ENCODE measurements around the gene GTF3C4.

Gene GTF3C4

GRCh38 chr9:132637351-132637750, 32.9 kb upstream of the GTF3C4 start:
- Histone ChIP-seq H3K4me2 (ENCODE audit: low read depth, low read length, poor library complexity, severe bottlenecking) (no peak overlapping the region), H3K27me3 (ENCODE audit: low read length) (no peaks in the 10 kb centered on the region), H3K9me2 (replicated peaks; ENCODE audit: insufficient read depth, low read length) (no peaks in the 10 kb centered on the region), H4K20me1 (ENCODE audit: low read depth, low read length) (no peaks in the 10 kb centered on the region), H3K9me3 (ENCODE audit: insufficient read depth, low read length) (no peaks in the 10 kb centered on the region), H2AFZ (ENCODE audit: low read depth, low read length, severe bottlenecking) (no peak overlapping the region), H3K9ac (ENCODE audit: low read length) (no peak overlapping the region), H3K4me3 (ENCODE audit: insufficient read depth, low read length, poor library complexity, severe bottlenecking) (no peak overlapping the region), H3F3A (ENCODE audit: insufficient read depth) (no peaks in the 10 kb centered on the region), H3K27ac (ENCODE audit: low read depth, low read length) (no peak overlapping the region), H3K36me3 (ENCODE audit: low read length) (no peaks in the 10 kb centered on the region), H3K79me2 (ENCODE audit: insufficient read depth, low read length) (no peaks in the 10 kb centered on the region)
- TF ChIP-seq CTCF (IDR thresholded peaks at IDR 0.05; ENCODE audit: insufficient read depth, low read length, poor library complexity, severe bottlenecking) = no peak
- no peak for TF ChIP-seq EZH2phosphoT487 (conservative IDR thresholded peaks at IDR 0.05; ENCODE audit: low read length)

GRCh38 chr9:132637801-132638200, 32.5 kb upstream of the GTF3C4 start:
- no peak overlapping the region for H3K4me3 ChIP-seq (ENCODE audit: insufficient read depth, low read length, poor library complexity, severe bottlenecking)
- no peaks in the 10 kb centered on the region for H4K20me1 ChIP-seq (ENCODE audit: low read depth, low read length)
- no peak overlapping the region for H2AFZ ChIP-seq (ENCODE audit: low read depth, low read length, severe bottlenecking)
- no peak overlapping the region for H3K27ac ChIP-seq (ENCODE audit: low read depth, low read length)
- no peaks in the 10 kb centered on the region for H3F3A ChIP-seq (ENCODE audit: insufficient read depth)
- no peak for TF ChIP-seq CTCF (IDR thresholded peaks at IDR 0.05; ENCODE audit: insufficient read depth, low read length, poor library complexity, severe bottlenecking)
- TF ChIP-seq EZH2phosphoT487 (conservative IDR thresholded peaks at IDR 0.05; ENCODE audit: low read length) = no peak
- no peaks in the 10 kb centered on the region for H3K9me3 ChIP-seq (ENCODE audit: insufficient read depth, low read length)
- H3K36me3 ChIP-seq (ENCODE audit: low read length) = no peaks in the 10 kb centered on the region
- no peaks in the 10 kb centered on the region for H3K27me3 ChIP-seq (ENCODE audit: low read length)
- no peaks in the 10 kb centered on the region for H3K9me2 ChIP-seq (replicated peaks; ENCODE audit: insufficient read depth, low read length)
- H3K4me2 ChIP-seq (ENCODE audit: low read depth, low read length, poor library complexity, severe bottlenecking) = no peak overlapping the region
- H3K79me2 ChIP-seq (ENCODE audit: insufficient read depth, low read length) = no peaks in the 10 kb centered on the region
- H3K9ac ChIP-seq (ENCODE audit: low read length) = no peak overlapping the region

- TF ChIP-seq EZH2phosphoT487 (conservative IDR thresholded peaks at IDR 0.05; ENCODE audit: low read length) = no peak
- TF ChIP-seq CTCF (IDR thresholded peaks at IDR 0.05; ENCODE audit: insufficient read depth, low read length, poor library complexity, severe bottlenecking) = no peak
- Histone ChIP-seq H4K20me1 (ENCODE audit: low read depth, low read length) (no peaks in the 10 kb centered on the region), H3K36me3 (ENCODE audit: low read length) (no peaks in the 10 kb centered on the region)
These were observed 32.0 kb upstream of the GTF3C4 start for GRCh38 chr9:132638240-132638639.

More at GRCh38 chr9:132638240-132638639, 32.0 kb upstream of the GTF3C4 start:
- no peak overlapping the region for H3K9ac ChIP-seq (ENCODE audit: low read length)
- H2AFZ ChIP-seq (ENCODE audit: low read depth, low read length, severe bottlenecking) = no peak overlapping the region
- H3K9me2 ChIP-seq (replicated peaks; ENCODE audit: insufficient read depth, low read length) = no peaks in the 10 kb centered on the region
- no peak overlapping the region for H3K4me2 ChIP-seq (ENCODE audit: low read depth, low read length, poor library complexity, severe bottlenecking)
- no peaks in the 10 kb centered on the region for H3F3A ChIP-seq (ENCODE audit: insufficient read depth)
- no peaks in the 10 kb centered on the region for H3K27me3 ChIP-seq (ENCODE audit: low read length)
- H3K9me3 ChIP-seq (ENCODE audit: insufficient read depth, low read length) = no peaks in the 10 kb centered on the region
- no peak overlapping the region for H3K4me3 ChIP-seq (ENCODE audit: insufficient read depth, low read length, poor library complexity, severe bottlenecking)
- no peak overlapping the region for H3K27ac ChIP-seq (ENCODE audit: low read depth, low read length)
- no peaks in the 10 kb centered on the region for H3K79me2 ChIP-seq (ENCODE audit: insufficient read depth, low read length)

All from SU-DHL-6 (cell line).